Measurements from ENCODE around the gene UBE2B.

DNA sequence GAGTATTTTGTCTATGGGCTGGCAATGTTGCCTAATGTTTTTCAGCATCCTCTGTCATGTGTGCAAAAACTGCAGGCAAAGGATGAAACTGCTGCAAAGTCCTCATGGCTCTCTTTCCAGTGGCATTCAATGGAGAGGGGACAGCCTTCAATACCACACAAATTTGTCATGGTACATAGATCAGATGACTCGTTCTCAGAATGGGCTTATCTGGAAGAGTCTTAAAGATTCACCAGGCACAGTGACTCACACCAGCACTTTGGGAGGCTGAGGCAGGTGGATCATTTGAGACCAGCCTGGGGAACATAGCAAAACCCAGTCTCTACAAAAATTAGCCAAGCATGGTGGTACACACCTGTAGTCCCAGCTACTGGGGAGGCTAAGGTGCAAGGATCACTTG is 35.0 kb downstream of the UBE2B start:
- TF ChIP-seq, protein P1, sequence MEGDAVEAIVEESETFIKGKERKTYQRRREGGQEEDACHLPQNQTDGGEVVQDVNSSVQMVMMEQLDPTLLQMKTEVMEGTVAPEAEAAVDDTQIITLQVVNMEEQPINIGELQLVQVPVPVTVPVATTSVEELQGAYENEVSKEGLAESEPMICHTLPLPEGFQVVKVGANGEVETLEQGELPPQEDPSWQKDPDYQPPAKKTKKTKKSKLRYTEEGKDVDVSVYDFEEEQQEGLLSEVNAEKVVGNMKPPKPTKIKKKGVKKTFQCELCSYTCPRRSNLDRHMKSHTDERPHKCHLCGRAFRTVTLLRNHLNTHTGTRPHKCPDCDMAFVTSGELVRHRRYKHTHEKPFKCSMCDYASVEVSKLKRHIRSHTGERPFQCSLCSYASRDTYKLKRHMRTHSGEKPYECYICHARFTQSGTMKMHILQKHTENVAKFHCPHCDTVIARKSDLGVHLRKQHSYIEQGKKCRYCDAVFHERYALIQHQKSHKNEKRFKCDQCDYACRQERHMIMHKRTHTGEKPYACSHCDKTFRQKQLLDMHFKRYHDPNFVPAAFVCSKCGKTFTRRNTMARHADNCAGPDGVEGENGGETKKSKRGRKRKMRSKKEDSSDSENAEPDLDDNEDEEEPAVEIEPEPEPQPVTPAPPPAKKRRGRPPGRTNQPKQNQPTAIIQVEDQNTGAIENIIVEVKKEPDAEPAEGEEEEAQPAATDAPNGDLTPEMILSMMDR (IDR thresholded peaks at IDR 0.05 in 2 of 3, conservative IDR thresholded peaks at IDR 0.05 in 1 of 3; ENCODE audit: borderline replicate concordance in 1 of 3, insufficient read depth in 1 of 3, low read depth in 2 of 3, low read length in 2 of 3): no peak
- TF ChIP-seq POLR2AphosphoS5 (IDR thresholded peaks at IDR 0.05; ENCODE audit: low read depth, low read length) (no peak), EZH2 (IDR thresholded peaks at IDR 0.05) (no peak), EGR1 (IDR thresholded peaks at IDR 0.05; ENCODE audit: low read depth) (no peak)
- TF ChIP-seq, protein P2, sequence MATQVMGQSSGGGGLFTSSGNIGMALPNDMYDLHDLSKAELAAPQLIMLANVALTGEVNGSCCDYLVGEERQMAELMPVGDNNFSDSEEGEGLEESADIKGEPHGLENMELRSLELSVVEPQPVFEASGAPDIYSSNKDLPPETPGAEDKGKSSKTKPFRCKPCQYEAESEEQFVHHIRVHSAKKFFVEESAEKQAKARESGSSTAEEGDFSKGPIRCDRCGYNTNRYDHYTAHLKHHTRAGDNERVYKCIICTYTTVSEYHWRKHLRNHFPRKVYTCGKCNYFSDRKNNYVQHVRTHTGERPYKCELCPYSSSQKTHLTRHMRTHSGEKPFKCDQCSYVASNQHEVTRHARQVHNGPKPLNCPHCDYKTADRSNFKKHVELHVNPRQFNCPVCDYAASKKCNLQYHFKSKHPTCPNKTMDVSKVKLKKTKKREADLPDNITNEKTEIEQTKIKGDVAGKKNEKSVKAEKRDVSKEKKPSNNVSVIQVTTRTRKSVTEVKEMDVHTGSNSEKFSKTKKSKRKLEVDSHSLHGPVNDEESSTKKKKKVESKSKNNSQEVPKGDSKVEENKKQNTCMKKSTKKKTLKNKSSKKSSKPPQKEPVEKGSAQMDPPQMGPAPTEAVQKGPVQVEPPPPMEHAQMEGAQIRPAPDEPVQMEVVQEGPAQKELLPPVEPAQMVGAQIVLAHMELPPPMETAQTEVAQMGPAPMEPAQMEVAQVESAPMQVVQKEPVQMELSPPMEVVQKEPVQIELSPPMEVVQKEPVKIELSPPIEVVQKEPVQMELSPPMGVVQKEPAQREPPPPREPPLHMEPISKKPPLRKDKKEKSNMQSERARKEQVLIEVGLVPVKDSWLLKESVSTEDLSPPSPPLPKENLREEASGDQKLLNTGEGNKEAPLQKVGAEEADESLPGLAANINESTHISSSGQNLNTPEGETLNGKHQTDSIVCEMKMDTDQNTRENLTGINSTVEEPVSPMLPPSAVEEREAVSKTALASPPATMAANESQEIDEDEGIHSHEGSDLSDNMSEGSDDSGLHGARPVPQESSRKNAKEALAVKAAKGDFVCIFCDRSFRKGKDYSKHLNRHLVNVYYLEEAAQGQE (IDR thresholded peaks at IDR 0.05; ENCODE audit: low read depth): no peak
